ENCODE measurements around the gene RCOR2.

RCOR2 gene

DNA sequence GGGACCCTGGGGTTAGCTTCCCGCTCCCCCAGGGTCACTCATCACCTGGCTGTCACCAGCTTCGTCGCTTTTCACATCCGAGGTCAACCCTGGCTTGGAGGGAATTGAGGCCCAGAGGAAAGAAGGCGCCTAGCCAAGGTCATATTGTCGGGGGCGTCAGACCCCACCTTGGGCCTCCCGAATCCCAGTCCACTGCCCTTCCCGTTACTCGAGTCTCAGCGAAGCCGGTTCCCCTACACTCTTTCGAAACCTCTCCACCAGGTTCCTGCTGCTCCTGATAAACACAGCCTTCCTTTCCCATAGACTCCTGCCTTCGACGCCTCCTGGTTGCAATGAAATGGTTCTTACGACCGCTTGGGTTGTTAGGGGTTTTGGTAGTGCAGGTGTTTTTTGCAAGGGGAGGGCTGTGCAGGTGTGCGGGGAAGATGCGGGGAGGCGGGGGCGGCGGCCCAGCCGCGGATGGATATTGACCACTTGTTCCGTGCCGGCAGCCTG is 22.5 kb upstream of the RCOR2 start:
- Histone ChIP-seq H3K4me3 (ENCODE audit: low read length) (peak overlapping the region; percentile 88), H3K27me3 (ENCODE audit: insufficient read depth, low read length) (no peaks in the 10 kb centered on the region), H3K4me1 (ENCODE audit: insufficient read depth, low read length) (peaks cover 14% of the 10 kb centered on the region), H3K9me3 (ENCODE audit: low read length) (no peaks in the 10 kb centered on the region), H2AFZ (ENCODE audit: low read depth, low read length) (no peak overlapping the region), H3K36me3 (ENCODE audit: insufficient read depth, low read length) (no peaks in the 10 kb centered on the region)

DNA sequence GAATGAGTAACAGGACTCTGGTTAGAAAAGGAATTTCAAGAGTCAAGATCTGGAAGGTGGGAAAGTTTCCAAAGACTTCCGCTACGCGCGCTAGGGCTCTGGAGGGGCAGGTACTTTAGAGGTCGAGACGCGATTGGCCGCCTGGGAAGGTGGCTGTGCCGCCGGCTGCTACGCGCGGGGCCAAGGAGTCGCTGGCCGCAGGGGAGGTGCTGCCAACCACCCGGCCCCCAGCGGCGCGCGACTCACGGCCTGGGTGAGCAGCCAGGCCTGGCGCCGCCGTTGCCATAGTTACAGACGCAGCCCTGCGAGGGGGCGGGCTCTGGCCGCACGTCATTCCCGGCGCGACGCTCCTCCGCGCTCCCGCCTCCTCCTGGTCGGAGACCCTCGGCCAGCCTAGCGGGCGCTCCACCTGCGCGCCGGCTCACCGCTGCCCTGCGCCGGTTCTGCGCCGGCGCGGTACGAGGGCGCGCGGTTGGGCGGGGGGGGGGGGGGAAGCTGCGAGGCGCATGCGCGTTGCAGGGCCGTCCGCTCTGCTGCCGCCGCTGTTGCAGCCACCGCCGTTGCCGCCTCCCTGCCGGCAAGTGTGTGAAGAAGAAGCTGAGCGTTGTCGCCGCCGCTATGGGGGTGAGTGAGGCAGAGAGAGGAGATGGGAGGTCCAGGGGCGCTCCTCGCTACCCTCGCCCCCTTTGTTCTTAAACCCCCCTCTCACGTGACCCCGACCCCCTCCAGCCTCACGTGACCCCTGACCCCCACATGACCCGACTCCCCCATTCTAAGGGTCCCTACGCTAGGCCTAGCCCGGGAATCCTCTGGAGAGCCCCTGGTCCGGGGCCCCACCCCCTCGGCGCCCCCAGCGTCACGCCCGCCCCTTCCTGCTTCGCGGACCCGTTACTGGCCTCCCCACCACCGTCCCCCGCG is 21.8 kb upstream of the RCOR2 start, which contains the start of gene NAA40:
TSS of gene NAA40 (plus strand) at position 524 of the 918 bp plus-strand sequence. CDS start at position 619, 95 bp downstream.
- Histone ChIP-seq H3K4me3 (ENCODE audit: low read length) (peak within 1 kb of the TSS; percentile 88), H2AFZ (ENCODE audit: low read depth, low read length) (peak within 1 kb of the TSS; percentile 98), H3K9me3 (ENCODE audit: low read length) (no peaks in the 10 kb centered on the region), H3K4me1 (ENCODE audit: insufficient read depth, low read length) (peaks cover 14% of the 10 kb centered on the region), H3K36me3 (ENCODE audit: insufficient read depth, low read length) (no peaks in the 10 kb centered on the region), H3K27me3 (ENCODE audit: insufficient read depth, low read length) (no peaks in the 10 kb centered on the region)

DNA sequence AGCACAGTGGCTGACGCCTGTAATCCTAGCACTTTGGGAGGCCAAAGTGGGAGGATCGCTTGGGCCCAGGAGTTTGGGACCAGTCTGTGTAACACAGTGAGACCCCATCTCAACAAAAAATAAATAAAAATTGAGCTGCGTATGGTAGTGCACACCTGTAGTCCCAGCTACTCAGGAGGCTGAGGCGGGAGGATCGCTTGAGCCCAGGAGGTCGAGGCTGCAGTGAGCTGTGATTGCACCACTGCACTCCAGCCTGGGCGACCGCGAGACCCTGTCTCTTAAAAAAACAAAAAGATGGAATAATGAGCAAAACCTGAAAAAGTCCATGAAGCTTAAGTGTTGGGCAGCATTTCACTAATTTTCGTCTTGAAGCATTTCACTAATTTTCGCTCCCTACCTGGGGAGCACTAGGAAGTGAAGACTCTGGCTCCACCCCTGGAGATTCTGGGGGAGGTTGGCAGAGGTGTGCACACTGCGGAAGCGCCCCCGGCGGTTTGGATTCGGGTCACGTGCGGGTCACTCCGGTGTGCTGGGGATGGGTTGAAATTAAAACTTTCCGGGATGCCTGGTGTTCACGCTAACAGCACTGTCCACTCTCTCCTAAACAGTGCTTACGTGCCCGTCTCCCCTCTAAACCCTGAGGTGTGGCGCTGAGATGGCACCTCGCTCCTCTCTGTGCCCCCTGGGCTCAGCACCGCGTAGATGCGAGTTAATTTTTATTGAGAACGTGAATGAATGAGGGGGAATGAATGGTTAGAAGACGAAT is 20.9 kb upstream of the RCOR2 start:
- no peaks in the 10 kb centered on the region for H3K9me3 ChIP-seq (ENCODE audit: low read length)
- no peaks in the 10 kb centered on the region for H3K36me3 ChIP-seq (ENCODE audit: insufficient read depth, low read length)
- no peaks in the 10 kb centered on the region for H3K27me3 ChIP-seq (ENCODE audit: insufficient read depth, low read length)
- H3K4me1 ChIP-seq (ENCODE audit: insufficient read depth, low read length), result peaks cover 14% of the 10 kb centered on the region
- peak overlapping the region; percentile 63 for H3K4me3 ChIP-seq (ENCODE audit: low read length)
- peak overlapping the region; percentile 98 for H2AFZ ChIP-seq (ENCODE audit: low read depth, low read length)

DNA sequence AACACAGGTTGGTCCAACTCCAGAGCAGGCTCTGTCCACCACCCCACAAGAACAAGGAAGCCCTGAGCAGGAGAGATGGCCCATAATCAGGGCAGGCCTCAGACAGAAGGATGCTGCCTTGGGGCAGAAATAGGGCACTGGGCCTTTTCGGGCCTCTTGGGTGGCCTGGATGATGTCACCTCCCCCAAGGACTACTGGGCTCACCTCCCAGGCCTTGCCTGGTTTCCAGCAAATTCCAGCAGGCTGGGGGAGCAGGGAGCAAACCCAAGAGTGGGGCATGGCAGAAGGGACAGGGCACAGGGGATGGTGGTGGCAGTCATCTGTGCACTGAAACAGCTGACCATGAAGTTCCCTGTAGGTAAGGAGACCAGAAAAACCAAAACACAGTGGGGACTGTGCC is 16.5 kb upstream of the RCOR2 start:
- no peak overlapping the region for H2AFZ ChIP-seq (ENCODE audit: low read depth, low read length)
- H3K9me3 ChIP-seq (ENCODE audit: low read length), result no peaks in the 10 kb centered on the region
- H3K36me3 ChIP-seq (ENCODE audit: insufficient read depth, low read length), result no peaks in the 10 kb centered on the region
- H3K4me3 ChIP-seq (ENCODE audit: low read length), result no peak overlapping the region
- no peaks in the 10 kb centered on the region for H3K27me3 ChIP-seq (ENCODE audit: insufficient read depth, low read length)
- H3K4me1 ChIP-seq (ENCODE audit: insufficient read depth, low read length), result peaks cover 5% of the 10 kb centered on the region

DNA sequence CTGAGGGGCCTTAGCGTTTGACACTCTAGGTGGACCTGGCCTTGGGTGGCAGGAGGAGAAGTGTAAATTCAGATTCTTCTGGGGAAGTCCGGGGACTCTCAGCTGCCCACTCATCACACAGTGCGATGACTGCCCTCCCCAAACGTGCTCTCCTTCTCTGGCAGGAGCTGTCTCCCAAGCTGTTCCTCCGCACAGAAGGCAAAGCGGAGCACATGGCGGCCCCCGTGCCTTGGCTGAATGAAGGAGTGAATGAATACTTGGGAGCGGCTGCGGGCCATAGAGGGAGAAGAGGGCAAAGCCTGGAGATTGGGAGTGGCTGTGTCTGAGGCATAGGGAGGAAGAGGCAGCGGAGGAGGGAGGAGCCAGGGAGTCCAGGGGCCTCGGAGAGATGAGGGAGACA is 14.9 kb upstream of the RCOR2 start:
- Histone ChIP-seq H3K4me3 (ENCODE audit: low read length) (no peak overlapping the region), H3K27me3 (ENCODE audit: insufficient read depth, low read length) (peaks cover 3% of the 10 kb centered on the region), H3K4me1 (ENCODE audit: insufficient read depth, low read length) (no peaks in the 10 kb centered on the region), H2AFZ (ENCODE audit: low read depth, low read length) (no peak overlapping the region), H3K9me3 (ENCODE audit: low read length) (no peaks in the 10 kb centered on the region), H3K36me3 (ENCODE audit: insufficient read depth, low read length) (no peaks in the 10 kb centered on the region)

DNA sequence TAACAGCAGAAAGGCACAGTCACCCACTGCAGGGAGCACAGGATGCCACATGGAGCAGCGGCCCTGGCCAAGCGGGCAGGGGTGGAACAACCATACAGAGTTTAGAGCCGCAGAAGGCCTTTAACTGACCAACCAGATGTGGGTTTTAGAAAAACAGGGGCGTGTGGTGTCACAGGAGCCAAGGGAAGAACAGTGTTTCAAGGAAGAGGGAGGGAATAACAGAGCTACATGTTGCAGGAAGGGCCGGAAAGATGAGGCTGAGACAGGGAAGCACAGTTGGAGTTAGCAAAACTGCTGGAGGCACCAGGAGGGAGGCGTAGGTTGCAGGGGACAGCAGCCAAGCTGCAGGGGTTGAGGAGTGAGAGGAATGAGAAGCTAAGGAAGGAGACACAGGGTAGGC is 14.1 kb upstream of the RCOR2 start:
- H2AFZ ChIP-seq (ENCODE audit: low read depth, low read length), result no peak overlapping the region

DNA sequence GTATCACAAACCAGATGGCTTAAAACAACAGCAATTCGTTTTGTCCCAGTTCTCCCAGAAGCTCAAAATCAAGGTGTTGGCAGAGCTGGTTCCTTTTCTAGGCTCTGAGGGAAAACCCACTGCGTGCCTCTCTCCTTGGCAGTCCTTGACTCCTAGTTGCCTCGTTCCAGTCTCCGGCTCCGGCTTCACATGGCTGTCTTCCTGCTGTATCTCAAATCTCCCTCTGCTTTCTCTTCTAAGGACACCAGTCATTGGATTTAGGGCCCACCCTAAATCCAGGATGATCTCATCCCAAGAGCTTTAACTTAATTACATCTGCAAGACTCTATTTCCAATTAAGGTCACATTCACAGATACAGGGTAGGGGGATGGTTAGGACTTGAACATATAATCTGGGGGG is 12.7 kb upstream of the RCOR2 start:
- no peak overlapping the region for H3K4me3 ChIP-seq (ENCODE audit: low read length)
- no peak overlapping the region for H2AFZ ChIP-seq (ENCODE audit: low read depth, low read length)
- H3K36me3 ChIP-seq (ENCODE audit: insufficient read depth, low read length), result no peaks in the 10 kb centered on the region
- H3K27me3 ChIP-seq (ENCODE audit: insufficient read depth, low read length), result peaks cover 3% of the 10 kb centered on the region
- no peaks in the 10 kb centered on the region for H3K9me3 ChIP-seq (ENCODE audit: low read length)
- H3K4me1 ChIP-seq (ENCODE audit: insufficient read depth, low read length), result no peaks in the 10 kb centered on the region

More for the DNA sequence above, 14.1 kb upstream of the RCOR2 start:
- H3K4me1 ChIP-seq (ENCODE audit: insufficient read depth, low read length), result no peaks in the 10 kb centered on the region
- H3K36me3 ChIP-seq (ENCODE audit: insufficient read depth, low read length), result no peaks in the 10 kb centered on the region
- H3K27me3 ChIP-seq (ENCODE audit: insufficient read depth, low read length), result peaks cover 3% of the 10 kb centered on the region
- H3K9me3 ChIP-seq (ENCODE audit: low read length), result no peaks in the 10 kb centered on the region
- no peak overlapping the region for H3K4me3 ChIP-seq (ENCODE audit: low read length)

DNA sequence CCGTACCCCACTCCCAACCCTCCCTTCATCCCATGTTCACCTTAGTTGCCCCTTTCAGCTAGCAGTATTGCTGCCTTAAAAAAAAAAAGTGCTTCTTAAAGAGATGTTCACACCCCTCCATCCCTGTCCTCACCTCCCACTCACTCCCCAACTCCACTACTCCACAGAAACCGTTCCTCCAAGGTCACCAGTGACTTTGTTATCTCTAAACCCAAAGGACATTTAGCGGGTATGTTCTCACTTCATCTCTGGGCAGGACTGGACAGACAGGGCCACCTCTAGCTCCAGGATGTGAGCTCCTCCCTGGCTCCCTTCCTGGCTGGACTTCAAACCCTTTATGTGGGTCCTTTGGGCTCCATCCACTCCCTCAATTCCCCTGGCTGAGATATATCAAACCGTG is 6.4 kb upstream of the RCOR2 start:
- no peak overlapping the region for H2AFZ ChIP-seq (ENCODE audit: low read depth, low read length)
- peaks cover 3% of the 10 kb centered on the region for H3K27me3 ChIP-seq (ENCODE audit: insufficient read depth, low read length)
- H3K9me3 ChIP-seq (ENCODE audit: low read length), result peaks cover 1% of the 10 kb centered on the region
- no peak overlapping the region for H3K4me3 ChIP-seq (ENCODE audit: low read length)
- no peaks in the 10 kb centered on the region for H3K36me3 ChIP-seq (ENCODE audit: insufficient read depth, low read length)
- H3K4me1 ChIP-seq (ENCODE audit: insufficient read depth, low read length), result peaks cover 23% of the 10 kb centered on the region

DNA sequence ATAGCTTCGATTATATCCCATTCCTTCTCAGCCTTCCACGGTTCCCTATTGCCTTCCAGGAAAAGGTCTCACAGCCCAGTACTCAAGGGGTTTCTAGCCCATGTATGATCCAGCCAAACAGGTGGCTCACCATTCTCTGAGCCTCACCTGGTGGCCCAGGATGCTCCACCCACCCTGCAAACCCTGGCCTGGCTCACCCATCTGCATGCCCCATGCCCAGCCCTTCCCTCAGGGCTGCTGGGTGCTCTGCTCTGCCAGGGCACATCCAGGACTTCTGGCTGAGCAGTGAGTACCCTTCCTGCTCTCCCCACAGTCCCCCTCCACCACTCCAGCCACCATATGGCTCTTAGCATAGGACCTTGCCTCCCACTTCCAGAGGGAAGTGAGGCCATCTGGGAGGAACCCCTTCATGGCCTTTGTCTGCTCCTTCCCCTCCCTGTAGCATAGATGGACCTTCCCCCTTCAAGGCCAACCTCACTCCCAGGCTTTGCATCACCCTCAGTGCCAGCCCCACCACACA is 5.8 kb upstream of the RCOR2 start:
- H3K9me3 ChIP-seq (ENCODE audit: low read length), result peaks cover 1% of the 10 kb centered on the region
- peaks cover 24% of the 10 kb centered on the region for H3K4me1 ChIP-seq (ENCODE audit: insufficient read depth, low read length)

DNA sequence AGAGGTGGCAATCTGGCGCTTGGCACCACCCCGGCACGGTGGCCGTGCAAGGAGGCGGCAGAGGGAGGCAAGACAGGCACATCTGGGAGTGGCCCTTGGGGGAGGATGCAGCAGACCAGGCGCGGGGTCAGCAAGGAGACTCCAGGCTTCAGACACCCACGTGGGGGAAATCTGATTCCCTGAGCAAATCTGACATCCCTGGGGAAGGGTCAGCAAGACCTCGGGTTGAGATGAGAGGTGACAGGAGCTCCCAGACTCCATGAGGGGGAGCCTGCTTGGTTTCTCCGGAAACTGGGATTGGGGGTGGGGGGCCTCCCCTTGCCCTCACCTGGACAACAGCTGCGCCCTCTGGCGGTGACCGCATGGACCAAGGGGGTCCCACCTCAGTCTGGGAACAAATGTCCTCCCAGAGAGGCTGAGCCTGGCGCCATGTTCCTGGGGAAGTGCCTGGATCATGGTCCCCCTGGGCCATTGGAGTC is 4.0 kb upstream of the RCOR2 start:
- H3K9me3 ChIP-seq (ENCODE audit: low read length), result peaks cover 1% of the 10 kb centered on the region
- no peak overlapping the region for H2AFZ ChIP-seq (ENCODE audit: low read depth, low read length)
- no peaks in the 10 kb centered on the region for H3K36me3 ChIP-seq (ENCODE audit: insufficient read depth, low read length)
- H3K4me3 ChIP-seq (ENCODE audit: low read length), result peak overlapping the region; percentile 86
- H3K27me3 ChIP-seq (ENCODE audit: insufficient read depth, low read length), result no peaks in the 10 kb centered on the region
- H3K4me1 ChIP-seq (ENCODE audit: insufficient read depth, low read length), result peaks cover 32% of the 10 kb centered on the region

More for the DNA sequence above, 5.8 kb upstream of the RCOR2 start:
- H3K27me3 ChIP-seq (ENCODE audit: insufficient read depth, low read length), result no peaks in the 10 kb centered on the region
- H3K4me3 ChIP-seq (ENCODE audit: low read length), result no peak overlapping the region
- H3K36me3 ChIP-seq (ENCODE audit: insufficient read depth, low read length), result no peaks in the 10 kb centered on the region
- no peak overlapping the region for H2AFZ ChIP-seq (ENCODE audit: low read depth, low read length)

DNA sequence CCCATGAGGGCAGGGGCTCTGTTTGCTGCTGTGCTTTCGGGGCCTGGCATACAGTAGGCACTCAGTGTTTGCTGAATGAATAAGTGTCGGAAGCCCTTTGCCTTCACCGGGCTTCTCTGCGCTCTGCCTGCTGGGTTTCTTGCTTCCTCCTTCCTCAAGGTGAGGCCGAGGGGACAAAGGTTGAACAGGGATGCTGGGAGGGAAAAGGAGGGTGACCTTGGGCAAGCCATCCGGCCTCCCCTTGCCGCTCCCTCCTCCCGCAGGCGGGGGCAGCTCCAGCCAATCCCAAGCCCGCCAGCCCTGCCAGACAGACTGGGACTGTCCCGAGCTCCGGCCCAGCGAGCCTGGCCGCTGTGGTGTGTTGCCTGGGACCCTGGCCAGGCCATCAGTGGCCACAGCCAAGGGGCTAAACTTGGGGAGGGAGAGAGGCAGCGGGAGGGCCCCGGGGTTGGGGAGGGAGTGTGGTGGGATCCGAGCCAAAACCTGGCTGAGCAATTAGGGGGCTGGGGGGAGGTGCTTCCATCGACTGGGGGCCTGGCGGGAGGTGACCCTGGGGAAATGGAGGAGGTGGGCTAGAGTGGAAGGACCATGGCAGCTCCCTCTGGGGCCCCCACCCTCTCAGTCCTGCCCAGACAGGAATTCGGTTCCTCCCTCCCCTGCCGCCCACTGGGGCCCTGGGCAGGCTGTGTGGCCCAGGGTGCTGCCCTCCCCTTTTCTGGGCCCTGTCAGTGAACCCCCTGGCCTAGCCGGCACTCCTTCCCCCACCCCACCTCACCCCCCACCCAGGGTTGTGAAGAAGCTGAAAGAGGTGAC is 3.4 kb upstream of the RCOR2 start:
- peak overlapping the region; percentile 6 for H2AFZ ChIP-seq (ENCODE audit: low read depth, low read length)
- no peaks in the 10 kb centered on the region for H3K36me3 ChIP-seq (ENCODE audit: insufficient read depth, low read length)
- H3K27me3 ChIP-seq (ENCODE audit: insufficient read depth, low read length), result no peaks in the 10 kb centered on the region
- H3K9me3 ChIP-seq (ENCODE audit: low read length), result peaks cover 1% of the 10 kb centered on the region
- H3K4me1 ChIP-seq (ENCODE audit: insufficient read depth, low read length), result peaks cover 34% of the 10 kb centered on the region
- peak overlapping the region; percentile 86 for H3K4me3 ChIP-seq (ENCODE audit: low read length)
